Erythroblast (primary cell): ENCODE data around the gene HS3ST5.

Experiments
- GATA1 ChIP-seq: IDR thresholded peaks from 2 replicates; pipeline ENCODE4 v1.6.1; 2011; ENCODE audit warnings: low read depth, mild to moderate bottlenecking, control low read depth, low read length, moderate library complexity
- POLR2A ChIP-seq: IDR thresholded peaks from 2 replicates; pipeline ENCODE4 v1.6.1; 2011; ENCODE audit warnings: mild to moderate bottlenecking, low read length

GRCh38 chr6:114276783-114277182 lies 66.0 kb downstream of the HS3ST5 start:
- TF ChIP-seq POLR2A: no peak
- no peak for TF ChIP-seq GATA1
